Activated T-helper 17 cell treated with anti-CD3 and anti-CD28 coated beads, Interleukin-2, amount 50 U/mL, for 72 hours (primary cell): ENCODE measurements around the gene KCNJ15. TPM values are rescaled to one million over a fixed set of nuclear protein-coding genes. Genes with fewer than 3 reads are reported as not detected.
A peak's percentile ranks its signal among the peaks of the same experiment; 100 is the strongest.

Experiments
- ATAC-seq: fragments of 150-1000 bp; cut with Tn5 transposase; replicated peaks from 2 replicates; pipeline ENCODE4 v1.10.0; 2021; ENCODE audit warnings: mild to moderate bottlenecking, moderate library complexity
- H3K27ac Mint-ChIP-seq: one replicate; pipeline ENCODE4 v1.8.0; 2022; ENCODE audit warnings: mixed read lengths
- H3K27me3 Mint-ChIP-seq: one replicate; pipeline ENCODE4 v1.8.0; 2022; ENCODE audit warnings: mixed read lengths
- H3K36me3 Mint-ChIP-seq: one replicate; pipeline ENCODE4 v1.8.0; 2022; ENCODE audit warnings: low read depth, mild to moderate bottlenecking, mixed read lengths
- H3K4me1 Mint-ChIP-seq: one replicate; pipeline ENCODE4 v1.8.0; 2022; ENCODE audit warnings: mixed read lengths
- H3K4me3 Mint-ChIP-seq: one replicate; pipeline ENCODE4 v1.8.0; 2022; ENCODE audit warnings: mild to moderate bottlenecking, mixed read lengths
- H3K9me3 Mint-ChIP-seq: one replicate; pipeline ENCODE4 v1.8.0; 2022; ENCODE audit warnings: mixed read lengths
- total RNA-seq, 2 donors: library from RNA; stranded (reverse); gene quantifications; one replicate each; pipeline ENCODE4 v1.2.3, GENCODE V29; 2022

The KCNJ15 gene
- total RNA-seq, 2 donors from 2014 or later = 0.09 to 0.69 TPM

GRCh38 chr21:38268864-38269575 is 12.2 kb downstream of the KCNJ15 start:
- Mint-ChIP-seq H3K27ac (peak overlapping the region; percentile 15), H3K36me3 (no peaks in the 10 kb centered on the region), H3K9me3 (no peaks in the 10 kb centered on the region), H3K4me1 (peaks cover 5% of the 10 kb centered on the region), H3K4me3 (no peak overlapping the region), H3K27me3 (peaks cover 18% of the 10 kb centered on the region)
- ATAC-seq = peak; percentile 60

GRCh38 chr21:38269576-38269936 is 12.8 kb downstream of the KCNJ15 start:
- Mint-ChIP-seq H3K27me3 (peaks cover 17% of the 10 kb centered on the region), H3K4me3 (no peak overlapping the region), H3K27ac (peak overlapping the region; percentile 15), H3K36me3 (no peaks in the 10 kb centered on the region), H3K4me1 (peaks cover 5% of the 10 kb centered on the region), H3K9me3 (no peaks in the 10 kb centered on the region)
- ATAC-seq = peak; percentile 42

- H3K36me3 Mint-ChIP-seq = no peaks in the 10 kb centered on the region
- peaks cover 5% of the 10 kb centered on the region for H3K9me3 Mint-ChIP-seq
- no peak overlapping the region for H3K27ac Mint-ChIP-seq
- peak; percentile 38 for ATAC-seq
- H3K27me3 Mint-ChIP-seq = peaks cover 8% of the 10 kb centered on the region
- peaks cover under 1% of the 10 kb centered on the region for H3K4me1 Mint-ChIP-seq
- no peak overlapping the region for H3K4me3 Mint-ChIP-seq
Observed at GRCh38 chr21:38272215-38272614, 15.4 kb downstream of the KCNJ15 start.

- ATAC-seq = no peak
- H3K9me3 Mint-ChIP-seq = peaks cover 5% of the 10 kb centered on the region
- H3K36me3 Mint-ChIP-seq = no peaks in the 10 kb centered on the region
- H3K4me1 Mint-ChIP-seq = no peaks in the 10 kb centered on the region
- H3K4me3 Mint-ChIP-seq = no peak overlapping the region
- H3K27ac Mint-ChIP-seq = no peak overlapping the region
- peaks cover 10% of the 10 kb centered on the region for H3K27me3 Mint-ChIP-seq
Observed at GRCh38 chr21:38273745-38274542, 17.2 kb downstream of the KCNJ15 start.

- Mint-ChIP-seq H3K9me3 (peaks cover 5% of the 10 kb centered on the region), H3K27me3 (peaks cover 10% of the 10 kb centered on the region), H3K36me3 (no peaks in the 10 kb centered on the region), H3K4me3 (no peak overlapping the region), H3K27ac (no peak overlapping the region), H3K4me1 (no peaks in the 10 kb centered on the region)
- ATAC-seq = peak; percentile 96
Observed at GRCh38 chr21:38277501-38278131, 20.8 kb downstream of the KCNJ15 start.

- Mint-ChIP-seq H3K9me3 (no peaks in the 10 kb centered on the region), H3K4me1 (no peaks in the 10 kb centered on the region), H3K36me3 (no peaks in the 10 kb centered on the region), H3K27ac (no peak overlapping the region), H3K4me3 (no peak overlapping the region), H3K27me3 (peaks cover 6% of the 10 kb centered on the region)
- no peak for ATAC-seq
Observed at GRCh38 chr21:38280454-38280853, 23.7 kb downstream of the KCNJ15 start.

GRCh38 chr21:38280867-38281266 is 24.1 kb downstream of the KCNJ15 start:
- Mint-ChIP-seq H3K27me3 (peaks cover 6% of the 10 kb centered on the region), H3K4me1 (no peaks in the 10 kb centered on the region), H3K9me3 (no peaks in the 10 kb centered on the region), H3K27ac (no peak overlapping the region), H3K4me3 (no peak overlapping the region), H3K36me3 (no peaks in the 10 kb centered on the region)
- ATAC-seq = no peak

- H3K36me3 Mint-ChIP-seq = no peaks in the 10 kb centered on the region
- H3K9me3 Mint-ChIP-seq = no peaks in the 10 kb centered on the region
- no peak for ATAC-seq
- no peaks in the 10 kb centered on the region for H3K4me1 Mint-ChIP-seq
- no peak overlapping the region for H3K4me3 Mint-ChIP-seq
- H3K27ac Mint-ChIP-seq = no peak overlapping the region
- peaks cover 10% of the 10 kb centered on the region for H3K27me3 Mint-ChIP-seq
Observed at GRCh38 chr21:38282921-38283320, 26.1 kb downstream of the KCNJ15 start.

GRCh38 chr21:38284216-38284615 is 27.4 kb downstream of the KCNJ15 start:
- H3K9me3 Mint-ChIP-seq = no peaks in the 10 kb centered on the region
- ATAC-seq = no peak
- H3K27ac Mint-ChIP-seq = no peak overlapping the region
- no peak overlapping the region for H3K4me3 Mint-ChIP-seq
- H3K27me3 Mint-ChIP-seq = peaks cover 7% of the 10 kb centered on the region
- H3K4me1 Mint-ChIP-seq = no peaks in the 10 kb centered on the region
- no peaks in the 10 kb centered on the region for H3K36me3 Mint-ChIP-seq

GRCh38 chr21:38286739-38287471 is 30.1 kb downstream of the KCNJ15 start:
- Mint-ChIP-seq H3K9me3 (no peaks in the 10 kb centered on the region), H3K4me1 (no peaks in the 10 kb centered on the region), H3K27me3 (peaks cover 15% of the 10 kb centered on the region), H3K27ac (no peak overlapping the region), H3K4me3 (no peak overlapping the region), H3K36me3 (no peaks in the 10 kb centered on the region)
- ATAC-seq = peak; percentile 21

GRCh38 chr21:38287476-38287875 is 30.7 kb downstream of the KCNJ15 start:
- Mint-ChIP-seq H3K9me3 (no peaks in the 10 kb centered on the region), H3K4me3 (no peak overlapping the region), H3K27me3 (peaks cover 15% of the 10 kb centered on the region), H3K27ac (no peak overlapping the region), H3K36me3 (no peaks in the 10 kb centered on the region), H3K4me1 (no peaks in the 10 kb centered on the region)
- no peak for ATAC-seq

GRCh38 chr21:38289705-38290485 is 33.1 kb downstream of the KCNJ15 start:
- Mint-ChIP-seq H3K36me3 (no peaks in the 10 kb centered on the region), H3K27me3 (peaks cover 12% of the 10 kb centered on the region), H3K27ac (no peak overlapping the region), H3K4me1 (no peaks in the 10 kb centered on the region), H3K9me3 (no peaks in the 10 kb centered on the region), H3K4me3 (no peak overlapping the region)
- ATAC-seq = no peak

GRCh38 chr21:38290809-38291208 is 34.0 kb downstream of the KCNJ15 start:
- Mint-ChIP-seq H3K36me3 (no peaks in the 10 kb centered on the region), H3K4me3 (no peak overlapping the region), H3K9me3 (no peaks in the 10 kb centered on the region), H3K27me3 (peaks cover 13% of the 10 kb centered on the region), H3K4me1 (no peaks in the 10 kb centered on the region), H3K27ac (no peak overlapping the region)
- no peak for ATAC-seq

- Mint-ChIP-seq H3K4me1 (no peaks in the 10 kb centered on the region), H3K4me3 (no peak overlapping the region), H3K27me3 (peaks cover 12% of the 10 kb centered on the region), H3K9me3 (no peaks in the 10 kb centered on the region), H3K27ac (no peak overlapping the region), H3K36me3 (no peaks in the 10 kb centered on the region)
- ATAC-seq = no peak
Observed at GRCh38 chr21:38291874-38292273, 35.1 kb downstream of the KCNJ15 start.
